GM23248 (cell line): ENCODE measurements around the gene ATP11C.

Experiments
- EZH2 ChIP-seq: fragments of 200-600 bp; sonication (generic); IDR thresholded peaks from 2 replicates; pipeline ENCODE4 v1.6.1; 2018; ENCODE audit warnings: antibody characterized with exemption, mild to moderate bottlenecking; ENCODE audit not compliant: insufficient read depth, poor library complexity, severe bottlenecking
- EZH2phosphoT487 ChIP-seq: fragments of 200-600 bp; sonication (generic); IDR thresholded peaks from 2 replicates; pipeline ENCODE4 v1.6.1; 2018; ENCODE audit warnings: antibody characterized with exemption, moderate library complexity, mild to moderate bottlenecking, low read depth; ENCODE audit not compliant: insufficient read depth

DNA sequence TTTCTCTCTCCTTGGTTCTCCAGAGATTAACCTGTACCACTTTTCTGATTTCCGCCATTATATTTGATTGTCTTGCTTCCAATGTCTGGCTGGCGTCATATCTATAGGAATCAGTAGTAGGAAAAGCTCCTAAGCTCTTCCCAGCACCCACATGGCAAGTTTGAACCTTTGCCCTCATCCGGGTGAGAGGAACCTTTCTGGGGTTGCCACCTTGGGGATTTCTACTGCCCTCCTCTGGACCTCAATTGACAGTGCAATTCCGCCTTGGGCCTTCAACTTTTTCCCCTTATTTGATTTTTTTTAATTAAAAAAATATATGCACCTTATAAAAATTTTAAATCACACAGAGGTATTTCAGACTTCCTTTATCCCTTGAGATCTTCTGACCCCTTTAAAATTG, 34.4 kb upstream of the ATP11C start:
- TF ChIP-seq EZH2phosphoT487 (no peak), EZH2 (no peak)
